NCI-H1105 treated with DMSO at 0.1 percent for 48 hours (cell line): Measurements from ENCODE around the gene VCAM1.
"Not testable (repeated sequence)": the region's sequence is repeated elsewhere in the genome, so short reads cannot be mapped to it uniquely, and the experiment has no call there.

ENCODE experiments used
- DNase-seq: peaks from one replicate; lab custom pipeline; 2025; lab: John Stamatoyannopoulos, UW

Gene VCAM1, protein sequence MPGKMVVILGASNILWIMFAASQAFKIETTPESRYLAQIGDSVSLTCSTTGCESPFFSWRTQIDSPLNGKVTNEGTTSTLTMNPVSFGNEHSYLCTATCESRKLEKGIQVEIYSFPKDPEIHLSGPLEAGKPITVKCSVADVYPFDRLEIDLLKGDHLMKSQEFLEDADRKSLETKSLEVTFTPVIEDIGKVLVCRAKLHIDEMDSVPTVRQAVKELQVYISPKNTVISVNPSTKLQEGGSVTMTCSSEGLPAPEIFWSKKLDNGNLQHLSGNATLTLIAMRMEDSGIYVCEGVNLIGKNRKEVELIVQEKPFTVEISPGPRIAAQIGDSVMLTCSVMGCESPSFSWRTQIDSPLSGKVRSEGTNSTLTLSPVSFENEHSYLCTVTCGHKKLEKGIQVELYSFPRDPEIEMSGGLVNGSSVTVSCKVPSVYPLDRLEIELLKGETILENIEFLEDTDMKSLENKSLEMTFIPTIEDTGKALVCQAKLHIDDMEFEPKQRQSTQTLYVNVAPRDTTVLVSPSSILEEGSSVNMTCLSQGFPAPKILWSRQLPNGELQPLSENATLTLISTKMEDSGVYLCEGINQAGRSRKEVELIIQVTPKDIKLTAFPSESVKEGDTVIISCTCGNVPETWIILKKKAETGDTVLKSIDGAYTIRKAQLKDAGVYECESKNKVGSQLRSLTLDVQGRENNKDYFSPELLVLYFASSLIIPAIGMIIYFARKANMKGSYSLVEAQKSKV

DNA sequence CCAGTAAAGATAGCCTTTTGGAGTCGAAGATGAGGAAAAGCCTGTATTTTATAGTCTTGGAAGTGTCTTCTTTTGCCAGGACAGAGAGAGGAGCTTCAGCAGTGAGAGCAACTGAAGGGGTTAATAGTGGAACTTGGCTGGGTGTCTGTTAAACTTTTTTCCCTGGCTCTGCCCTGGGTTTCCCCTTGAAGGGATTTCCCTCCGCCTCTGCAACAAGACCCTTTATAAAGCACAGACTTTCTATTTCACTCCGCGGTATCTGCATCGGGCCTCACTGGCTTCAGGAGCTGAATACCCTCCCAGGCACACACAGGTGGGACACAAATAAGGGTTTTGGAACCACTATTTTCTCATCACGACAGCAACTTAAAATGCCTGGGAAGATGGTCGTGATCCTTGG lies at the start of gene VCAM1:
TSS of gene VCAM1 (plus strand) at position 253 of the 400 bp plus-strand sequence. CDS start at position 372, 119 bp downstream.
- no peak for DNase-seq

DNA sequence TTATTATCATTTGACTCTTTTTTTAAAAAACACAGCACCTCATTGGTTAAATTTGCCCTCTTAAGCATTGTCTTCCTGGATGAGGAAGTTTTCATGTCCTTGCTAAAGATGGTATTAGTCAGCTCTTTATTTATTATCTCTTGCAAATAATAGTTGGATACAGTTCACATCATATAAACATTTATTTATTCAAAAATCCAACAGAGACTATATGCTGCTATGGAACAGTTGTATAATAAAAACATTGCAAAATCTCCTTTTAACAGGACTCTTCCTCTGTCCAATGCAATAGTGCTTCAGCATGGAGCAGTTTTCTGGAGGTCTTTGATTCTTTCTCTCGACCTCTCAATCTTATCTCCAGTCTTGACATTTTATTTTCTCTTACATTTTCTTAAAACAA lies 49.5 kb upstream of the VCAM1 start:
- no peak for DNase-seq

- DNase-seq, result no peak
Observed at GRCh38 chr1:100671601-100672000, 47.9 kb upstream of the VCAM1 start.

DNA sequence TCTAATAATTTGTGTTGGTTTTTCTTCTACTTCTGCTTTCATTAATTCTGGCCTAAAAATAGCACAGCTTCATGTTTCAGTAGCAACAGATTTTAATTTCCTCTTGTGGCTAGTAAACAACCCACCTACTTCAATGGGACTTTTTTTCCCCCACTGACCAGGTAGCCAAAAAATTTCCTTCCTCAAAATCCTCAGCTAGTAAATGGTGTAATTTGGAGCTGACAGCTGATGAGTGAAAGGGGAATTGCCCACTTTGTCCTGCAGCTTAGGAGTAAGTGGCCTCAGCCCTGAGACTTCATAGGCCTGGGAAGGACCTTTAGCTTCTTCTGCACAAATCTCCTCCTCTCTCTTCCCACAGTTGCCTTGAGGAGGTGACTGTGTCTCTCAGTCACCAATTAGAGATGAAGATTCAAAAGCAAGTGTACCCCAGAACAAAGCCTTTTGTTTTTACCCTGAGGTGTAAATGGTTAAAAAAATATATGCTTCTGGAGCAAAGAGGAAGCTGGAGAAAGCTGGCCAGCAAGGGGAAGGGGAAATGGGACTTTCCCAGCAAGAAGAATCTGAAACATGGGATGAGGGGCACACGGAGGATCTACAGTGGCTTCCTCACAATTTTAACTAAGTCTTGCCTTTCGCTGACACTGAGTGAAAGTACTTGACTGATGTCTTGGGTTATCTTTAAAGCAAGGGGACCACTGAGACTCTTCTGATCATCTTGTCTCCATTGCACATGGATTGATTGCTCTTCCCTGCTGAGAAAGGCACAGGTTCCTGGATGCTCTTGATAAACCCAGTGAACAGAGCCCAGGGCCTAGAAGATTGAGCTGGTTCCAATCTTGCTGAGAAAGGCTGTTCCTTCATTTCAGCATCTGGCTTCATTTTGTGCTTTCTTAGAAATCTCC lies 35.8 kb upstream of the VCAM1 start:
- DNase-seq, result no peak

DNA sequence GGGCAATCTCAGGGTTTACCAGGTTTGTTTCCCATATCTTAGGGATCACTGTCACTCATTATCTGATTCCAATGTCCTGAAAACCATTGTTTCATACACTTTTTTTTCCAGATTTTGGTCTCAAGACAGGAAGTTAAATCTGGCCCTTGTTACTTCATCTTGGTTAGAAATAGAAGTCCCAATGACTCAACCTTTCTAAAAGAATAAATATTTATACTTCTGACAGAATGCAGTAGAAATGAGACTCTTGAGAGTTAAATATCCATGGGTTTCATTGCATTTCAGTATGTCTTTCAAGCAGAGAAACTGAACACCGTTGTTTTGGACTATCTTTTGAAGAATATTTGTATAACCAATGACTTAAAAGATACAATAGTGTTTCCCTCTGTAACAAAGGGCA lies 19.8 kb upstream of the VCAM1 start:
- no peak for DNase-seq

GRCh38 chr1:100700586-100700985 lies 19.0 kb upstream of the VCAM1 start:
- DNase-seq, result no peak

DNA sequence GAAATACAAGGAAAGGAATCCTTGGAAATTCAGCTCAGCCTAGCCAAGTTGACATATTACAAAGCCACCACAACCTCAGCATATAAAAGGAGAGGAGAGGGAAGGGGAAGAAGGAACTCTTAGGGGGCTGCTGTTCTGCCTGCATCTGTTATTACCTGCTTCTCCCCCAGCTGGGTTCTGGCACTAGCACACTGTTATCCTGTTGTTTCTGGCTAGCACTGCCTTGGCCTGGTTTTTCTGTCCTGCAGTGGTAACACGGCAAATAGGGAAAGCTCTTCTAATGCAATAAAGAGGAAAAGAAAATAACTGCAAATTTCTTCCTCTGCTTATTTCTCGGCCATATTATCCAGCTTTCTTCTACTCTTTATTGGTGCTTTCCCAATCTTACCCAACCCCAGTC lies 16.5 kb upstream of the VCAM1 start:
- no peak for DNase-seq

DNA sequence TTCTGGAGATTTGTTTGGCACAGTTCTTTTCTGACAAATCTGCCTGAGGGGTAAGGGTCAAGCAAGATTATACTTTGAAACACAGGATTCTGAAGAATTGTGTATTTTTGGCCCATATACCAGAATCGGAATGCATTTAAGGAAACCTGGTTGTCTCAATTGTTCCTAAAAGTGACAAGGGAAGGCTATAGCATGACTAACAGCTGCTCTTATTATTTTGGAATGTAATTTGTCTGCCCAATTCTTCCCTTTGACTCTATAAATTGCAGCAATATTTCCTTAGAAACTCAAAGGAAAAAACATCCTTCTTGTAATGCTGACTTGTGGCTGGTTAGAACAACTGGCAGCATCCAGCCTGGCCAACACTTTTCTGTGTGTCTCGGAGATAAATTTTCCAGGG lies 15.8 kb upstream of the VCAM1 start:
- no peak for DNase-seq

GRCh38 chr1:100704473-100704872 lies 15.1 kb upstream of the VCAM1 start:
- no peak for DNase-seq

GRCh38 chr1:100706296-100706695 lies 13.2 kb upstream of the VCAM1 start:
- DNase-seq, result no peak

- no peak for DNase-seq
Observed at GRCh38 chr1:100706856-100707255, 12.7 kb upstream of the VCAM1 start.

GRCh38 chr1:100708476-100709062 lies 11.0 kb upstream of the VCAM1 start:
- DNase-seq, result no peak

- DNase-seq, result no peak
Observed at GRCh38 chr1:100710906-100711682, 8.4 kb upstream of the VCAM1 start.

- DNase-seq, result not testable (repeated sequence)
Observed at GRCh38 chr1:100713027-100713426, 6.5 kb upstream of the VCAM1 start.

- no peak for DNase-seq
Observed at GRCh38 chr1:100713626-100714025, 5.9 kb upstream of the VCAM1 start.

DNA sequence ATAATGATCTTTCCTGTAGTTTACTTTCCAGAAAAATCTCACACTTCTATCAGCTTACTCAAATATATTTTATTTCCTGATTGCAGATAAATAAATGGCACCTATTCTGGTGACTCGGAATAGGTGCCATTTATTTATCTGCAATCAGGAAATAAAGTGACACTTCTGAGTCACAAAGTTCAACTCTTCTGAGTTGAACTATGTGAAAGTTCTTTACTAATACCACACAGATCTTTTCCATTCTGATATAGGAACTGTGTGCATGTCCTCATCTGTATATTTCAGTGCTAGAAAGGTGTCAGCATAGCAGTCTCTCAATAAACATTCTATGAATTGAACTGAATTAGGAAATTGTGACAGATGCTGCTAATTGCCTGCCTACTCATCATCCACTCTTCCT lies 4.9 kb upstream of the VCAM1 start:
- DNase-seq, result no peak

GRCh38 chr1:100717218-100717617 lies 2.3 kb upstream of the VCAM1 start:
- no peak for DNase-seq

DNA sequence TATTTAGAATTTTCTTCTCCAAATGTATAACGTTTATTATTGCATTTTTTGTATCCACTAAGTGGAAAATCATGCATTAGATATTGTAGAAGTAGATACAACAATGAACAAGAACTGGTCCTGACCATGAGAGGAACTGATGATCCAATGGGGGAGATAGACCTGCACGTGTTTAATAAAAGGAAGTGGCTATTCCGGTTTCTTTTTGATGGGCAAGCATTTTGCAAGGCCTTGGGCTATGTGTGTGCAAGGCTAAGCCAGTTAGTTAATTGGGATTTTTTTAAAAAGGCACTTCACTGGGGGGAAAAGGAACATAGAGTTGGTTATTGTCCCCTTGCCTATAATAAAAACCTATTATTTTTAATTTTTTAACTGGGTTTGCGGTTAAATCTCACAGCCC lies 961 bp upstream of the VCAM1 start:
- no peak for DNase-seq

- DNase-seq, result no peak
Observed at GRCh38 chr1:100720101-100720500, 559 bp downstream of the VCAM1 start.

GRCh38 chr1:100720751-100721150 lies 1.2 kb downstream of the VCAM1 start:
- no peak for DNase-seq

DNA sequence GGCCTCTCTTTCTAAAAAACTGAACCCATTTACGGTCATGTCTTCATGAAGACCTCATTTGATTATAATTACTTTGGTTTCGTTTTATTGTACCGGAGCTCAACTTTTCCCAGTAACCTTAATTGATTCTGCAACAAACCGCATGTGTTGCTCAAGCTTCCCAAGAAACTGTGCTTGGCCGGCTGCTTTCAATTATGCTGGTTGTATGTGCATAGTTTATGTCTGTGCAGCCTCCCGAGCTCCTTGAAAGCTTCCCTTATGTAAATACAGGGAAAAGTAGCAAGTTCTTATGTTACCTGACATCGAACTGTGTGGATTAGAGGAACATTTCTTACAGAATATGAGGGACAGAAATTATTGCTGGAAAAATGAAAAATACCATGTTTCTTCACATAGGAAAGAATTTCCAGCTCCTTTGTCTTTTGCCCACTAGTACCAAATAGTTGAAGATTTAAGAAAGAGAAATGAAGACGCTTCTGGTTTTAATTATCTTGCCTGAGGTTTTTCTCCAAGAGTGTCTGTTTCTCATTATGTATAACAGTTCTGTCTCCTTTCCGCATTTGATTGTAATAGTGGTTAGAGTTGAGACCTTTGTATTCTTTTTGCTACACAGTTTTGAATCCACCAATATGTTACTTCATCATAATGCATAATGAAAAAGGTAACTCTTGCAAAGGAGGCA lies 2.1 kb downstream of the VCAM1 start:
- no peak for DNase-seq
